ENCODE data around the gene MYD88. TPM values are rescaled to one million over a fixed set of nuclear protein-coding genes. Genes with fewer than 3 reads are reported as not detected.

The MYD88 gene
- total RNA-seq, 1 donor from 2014 or later, result 74.7 TPM

DNA sequence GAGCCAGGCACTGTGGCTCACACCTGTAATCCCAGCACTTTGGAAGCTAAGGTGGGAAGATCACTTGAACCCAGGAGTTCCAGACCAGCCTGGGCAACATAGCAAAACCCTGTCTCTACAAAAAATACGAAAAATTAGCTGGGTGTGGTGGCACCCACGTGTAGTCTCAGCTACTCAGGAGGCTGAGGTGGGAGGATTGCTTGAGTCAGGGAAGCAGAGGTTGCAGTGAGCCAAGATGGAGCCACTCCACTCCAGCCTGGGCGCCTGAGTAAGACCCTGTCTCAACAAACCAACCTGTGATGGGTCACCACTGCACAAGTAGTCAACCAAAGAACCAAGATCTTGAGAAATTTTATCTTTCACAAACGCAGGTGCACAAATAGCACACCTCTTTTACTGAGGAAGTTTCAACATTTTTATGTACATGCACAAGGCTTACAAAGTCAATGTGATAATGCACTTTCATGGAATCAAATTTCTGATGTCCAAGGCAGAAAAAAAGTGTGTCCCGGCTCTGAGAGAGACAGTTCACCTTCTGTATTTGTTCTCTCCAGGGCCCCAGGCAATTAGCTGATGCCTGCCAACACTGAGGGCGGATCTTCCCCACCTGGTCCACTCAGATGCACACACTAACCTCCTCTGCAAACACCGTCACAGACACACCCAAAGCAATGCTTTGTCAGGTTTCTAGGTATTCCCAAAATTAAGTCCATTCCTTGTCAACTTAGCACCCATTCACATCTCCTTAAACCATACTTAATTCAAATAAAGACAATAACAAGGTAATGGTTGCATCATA is 13.9 kb upstream of the MYD88 start:
- intact Hi-C loops (cut with micrococcal nuclease), result no loop called here

DNA sequence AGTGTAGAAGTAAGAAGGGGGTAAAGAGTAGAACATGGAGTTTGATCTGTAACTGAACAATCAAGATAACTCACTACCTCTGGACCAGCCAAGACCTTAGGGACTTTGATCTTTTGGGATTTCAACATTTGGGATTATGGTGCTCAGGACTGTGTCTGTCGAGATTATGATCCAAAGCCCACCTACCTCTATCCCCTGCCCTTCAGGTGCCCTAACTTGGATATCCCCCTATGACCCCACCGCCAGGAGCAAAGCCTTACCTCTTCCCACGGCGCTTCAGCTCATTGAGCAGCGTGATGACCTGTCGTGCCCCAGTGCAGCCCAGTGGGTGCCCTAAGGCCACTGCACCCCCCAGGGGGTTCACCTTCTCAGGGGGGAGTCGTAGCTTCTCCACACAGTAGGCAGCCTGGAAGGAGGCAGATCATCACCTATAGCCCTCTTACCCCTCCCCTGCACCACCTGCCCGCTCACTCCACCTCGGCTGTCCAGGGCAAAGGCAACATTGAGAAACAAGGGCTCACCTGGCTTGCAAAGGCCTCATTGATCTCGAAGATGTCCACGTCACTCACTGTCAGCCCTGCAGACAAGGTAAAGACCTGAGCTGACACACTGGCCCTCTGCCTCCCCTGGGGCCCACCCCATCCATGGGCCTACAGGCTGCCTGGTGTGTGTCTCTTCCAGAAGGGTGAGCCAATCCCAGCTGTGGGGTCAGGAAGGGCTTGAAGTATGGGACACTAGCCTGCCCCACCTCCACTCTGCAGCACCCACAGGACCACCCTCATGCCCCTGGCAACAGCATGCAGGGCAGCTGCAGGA is 12.9 kb upstream of the MYD88 start:
- intact Hi-C loops (cut with micrococcal nuclease), result no loop called here

DNA sequence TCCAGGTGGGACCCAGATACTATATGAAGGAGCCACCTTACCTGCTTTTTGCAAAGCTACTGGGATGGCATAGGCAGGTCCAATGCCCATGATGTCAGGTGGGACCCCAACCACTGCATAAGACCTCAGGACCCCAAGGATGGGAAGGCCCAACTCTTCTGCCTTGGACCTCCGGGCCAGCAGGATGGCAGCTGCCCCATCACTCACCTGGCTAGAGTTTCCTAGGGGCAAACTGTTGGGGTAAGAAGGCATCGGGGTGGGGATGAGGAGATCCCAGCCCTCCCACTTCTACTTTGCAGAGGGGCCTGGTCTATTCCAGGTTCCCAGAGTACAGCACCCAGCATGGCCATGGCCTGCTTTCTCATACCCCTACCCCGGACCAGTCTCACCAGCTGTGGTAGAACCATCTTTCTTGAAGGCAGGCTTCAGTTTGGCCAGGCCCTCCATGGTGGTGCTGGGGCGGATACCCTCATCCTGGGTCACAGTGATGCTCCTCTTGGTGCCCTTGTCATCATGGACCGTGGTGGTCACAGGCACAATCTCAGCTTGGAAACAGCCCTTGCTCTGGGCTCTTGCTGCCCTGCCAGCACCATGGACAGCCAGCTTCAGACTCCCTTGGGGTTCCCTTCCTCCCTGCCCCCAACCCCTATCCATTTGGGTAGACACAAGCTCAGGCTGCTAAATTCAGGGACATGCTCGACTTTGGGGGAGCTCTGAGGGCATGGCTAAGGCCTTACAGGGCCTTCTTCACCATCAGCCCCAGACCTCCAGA is 12.2 kb upstream of the MYD88 start:
- intact Hi-C loops (cut with micrococcal nuclease), result no loop called here

DNA sequence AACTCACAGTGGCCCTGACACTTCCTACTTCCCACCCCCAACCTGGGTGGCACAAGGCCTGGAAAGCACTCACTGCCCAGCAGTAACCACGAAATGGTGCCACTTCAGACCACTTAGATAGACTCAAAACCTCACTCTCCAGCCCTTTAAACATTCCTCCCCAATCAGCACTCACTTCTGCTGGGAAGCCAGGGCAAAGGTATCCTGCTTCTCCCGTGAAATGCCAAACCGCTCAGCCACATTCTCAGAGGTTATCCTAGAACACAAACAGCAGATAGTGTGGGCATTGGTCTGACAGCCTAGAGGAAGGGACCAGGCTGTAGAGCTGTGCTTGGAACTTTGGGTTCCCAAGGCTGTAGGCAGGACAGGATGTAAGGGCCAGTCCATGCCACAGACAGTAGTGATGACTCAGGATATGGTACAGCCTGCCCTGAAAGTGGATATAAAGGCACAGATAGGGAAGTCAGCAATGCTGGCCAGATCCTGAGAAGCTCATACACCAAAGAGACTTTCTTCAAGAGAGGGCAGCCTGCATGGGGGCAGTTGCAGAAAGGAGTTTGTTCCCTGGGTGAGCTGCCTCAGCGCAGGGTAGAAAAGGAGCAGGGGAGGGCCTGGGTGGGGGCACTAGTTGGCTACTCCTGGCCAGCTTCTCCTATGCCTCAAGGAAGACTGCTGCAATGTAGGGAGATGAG is 10.7 kb upstream of the MYD88 start:
- intact Hi-C loops (cut with micrococcal nuclease), result no loop called here

DNA sequence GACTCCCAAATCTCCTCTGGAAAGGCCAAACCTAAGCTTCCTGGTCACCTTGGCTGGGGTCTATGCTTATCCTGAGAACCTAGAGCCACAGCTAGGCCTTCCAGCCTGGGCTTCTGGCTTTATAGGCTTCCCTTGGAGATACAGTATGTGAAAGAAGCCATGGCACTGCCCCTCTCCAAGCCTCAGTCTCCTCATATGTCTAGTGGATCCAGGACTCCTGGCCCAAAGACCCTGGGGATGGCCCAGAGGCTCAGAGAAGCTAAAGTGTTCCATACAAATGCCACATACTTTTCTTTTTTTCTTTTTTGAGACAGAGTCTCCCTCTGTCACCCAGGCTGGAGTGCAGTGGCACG is 10.2 kb upstream of the MYD88 start:
- intact Hi-C loops (cut with micrococcal nuclease), result no loop called here

DNA sequence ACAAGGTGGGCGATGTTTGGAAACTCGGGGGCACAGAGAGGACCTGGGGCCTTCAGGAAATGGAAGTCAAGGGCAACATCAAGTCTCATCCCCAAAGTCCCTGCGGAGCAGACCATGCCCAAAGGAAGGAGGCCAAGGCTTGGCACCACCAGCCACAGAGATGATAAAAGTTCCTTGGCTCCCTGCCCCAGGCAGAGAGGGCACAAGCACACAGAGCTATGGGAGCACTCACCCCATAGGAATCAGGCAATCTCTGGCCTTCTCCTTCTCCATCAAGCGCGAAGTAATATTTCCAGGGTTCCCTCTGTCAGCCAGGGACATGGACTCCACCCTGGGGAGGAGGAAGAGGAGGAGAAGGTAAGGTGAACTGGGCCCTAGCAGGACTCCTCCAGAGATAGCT is 9.4 kb upstream of the MYD88 start:
- intact Hi-C loops (cut with micrococcal nuclease), result no loop called here

DNA sequence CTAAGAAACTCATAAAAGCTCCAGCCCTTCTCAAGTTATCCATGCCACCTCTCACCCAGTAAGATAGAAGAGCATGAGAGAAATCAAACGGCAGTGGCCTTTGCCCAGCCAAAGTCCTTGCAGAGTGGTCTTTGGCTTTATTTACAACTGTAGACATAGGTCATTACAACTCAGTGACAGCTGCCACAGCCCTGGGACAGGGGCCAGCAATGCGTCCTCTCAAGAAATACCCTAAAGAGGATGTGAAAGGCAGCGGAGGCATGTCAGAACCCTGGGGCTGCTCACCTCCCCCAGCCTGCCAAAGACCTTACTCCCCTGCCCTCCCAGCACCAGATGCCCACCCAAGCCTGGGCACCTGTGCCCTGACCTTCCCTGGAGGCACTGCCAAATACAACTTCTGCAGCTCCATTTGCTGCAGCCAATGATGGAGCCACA is 7.8 kb upstream of the MYD88 start:
- intact Hi-C loops (cut with micrococcal nuclease), result no loop called here

DNA sequence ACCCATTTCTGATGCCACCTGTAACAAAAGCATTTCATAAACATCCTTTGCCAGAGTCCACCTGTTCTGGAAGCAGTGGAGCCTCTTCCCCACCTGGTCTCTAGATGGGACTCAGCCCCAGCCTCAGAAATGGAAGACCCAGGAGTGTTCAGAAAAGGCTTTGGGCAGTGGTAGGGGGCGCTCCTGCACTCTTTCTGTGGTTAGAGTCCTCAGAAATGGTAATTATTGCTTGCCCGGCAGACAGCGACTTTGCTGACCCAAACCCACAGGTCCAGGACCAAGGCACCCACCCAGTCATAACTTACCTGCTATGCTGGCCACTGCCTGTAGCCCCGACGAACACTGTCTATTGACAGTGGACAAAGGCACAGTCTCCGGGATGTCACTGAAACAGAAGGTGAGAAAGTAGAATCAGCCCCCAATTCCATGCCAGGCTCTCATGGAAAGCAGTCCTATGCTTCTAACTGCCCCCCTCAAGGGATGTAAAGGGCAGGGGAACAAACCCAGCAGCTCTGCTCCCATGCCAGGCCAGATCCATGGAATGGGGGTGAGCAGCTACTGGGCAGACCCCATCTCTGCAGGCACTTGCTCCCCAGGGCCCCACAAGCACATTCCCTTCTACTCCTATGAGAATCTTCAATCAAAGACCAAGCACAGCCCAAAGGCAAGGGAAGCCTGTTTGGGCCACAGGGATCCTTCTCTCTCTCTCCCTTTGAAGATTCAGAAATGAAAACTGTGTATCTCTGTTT is 6.7 kb upstream of the MYD88 start:
- intact Hi-C loops (cut with micrococcal nuclease), result no loop called here

DNA sequence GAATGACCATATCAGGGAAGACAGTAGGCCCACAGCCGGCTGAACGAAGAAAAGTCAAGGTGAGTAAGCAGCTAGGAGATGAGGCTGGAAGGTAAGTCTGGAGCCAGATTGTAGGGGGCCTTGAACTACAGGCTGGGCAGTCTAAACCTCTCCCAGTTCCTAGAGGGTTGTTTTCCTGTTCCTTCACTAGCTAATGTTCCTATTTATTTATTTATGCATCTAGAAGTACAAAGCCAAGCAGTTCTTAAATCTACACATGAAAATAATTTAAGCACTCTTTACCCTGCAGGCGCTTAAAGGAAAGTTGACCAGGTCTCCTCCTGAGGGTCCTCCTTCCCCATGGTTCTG is 5.3 kb upstream of the MYD88 start:
- intact Hi-C loops (cut with micrococcal nuclease), result no loop called here

DNA sequence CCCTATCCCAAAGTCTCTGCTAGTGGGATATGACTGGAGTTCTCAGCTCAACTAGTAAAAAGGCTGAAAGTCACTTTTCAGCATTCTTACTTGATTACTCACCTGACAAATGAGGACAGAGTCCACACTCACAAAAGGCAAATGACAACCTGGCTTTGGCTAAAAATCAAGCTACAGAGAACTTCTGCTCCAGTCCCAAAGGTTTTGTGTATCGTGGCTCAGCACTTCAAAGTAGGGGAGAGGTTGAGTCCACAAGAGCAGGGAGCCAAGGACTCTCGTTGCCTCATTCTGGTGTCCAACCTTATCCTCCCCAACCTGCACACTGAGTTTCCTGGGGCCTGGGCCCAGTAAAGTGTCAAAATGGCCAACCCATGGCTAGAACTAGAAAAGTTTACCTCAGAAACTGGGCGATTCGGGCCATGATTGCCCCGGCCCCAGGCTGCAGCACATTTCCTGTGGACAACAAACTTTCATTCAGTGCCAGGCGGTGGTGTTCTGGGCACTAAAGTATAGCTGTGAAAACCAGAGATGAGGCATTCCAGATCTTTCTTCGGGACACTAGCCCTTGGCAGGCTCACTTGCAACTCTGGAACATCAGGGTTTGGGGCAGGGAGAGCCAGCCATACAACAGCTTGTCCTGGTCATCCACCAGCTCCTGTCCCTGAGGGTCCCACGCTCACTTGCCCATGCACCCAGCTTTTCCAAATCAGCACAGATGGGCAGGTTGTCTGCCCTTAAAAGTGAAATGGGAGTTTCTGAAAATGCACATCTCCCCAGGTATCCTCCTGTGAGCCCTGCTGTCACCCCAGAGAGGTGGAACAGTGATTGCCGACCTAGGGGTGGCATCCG is 4.7 kb upstream of the MYD88 start:
- intact Hi-C loops (cut with micrococcal nuclease), result no loop called here

DNA sequence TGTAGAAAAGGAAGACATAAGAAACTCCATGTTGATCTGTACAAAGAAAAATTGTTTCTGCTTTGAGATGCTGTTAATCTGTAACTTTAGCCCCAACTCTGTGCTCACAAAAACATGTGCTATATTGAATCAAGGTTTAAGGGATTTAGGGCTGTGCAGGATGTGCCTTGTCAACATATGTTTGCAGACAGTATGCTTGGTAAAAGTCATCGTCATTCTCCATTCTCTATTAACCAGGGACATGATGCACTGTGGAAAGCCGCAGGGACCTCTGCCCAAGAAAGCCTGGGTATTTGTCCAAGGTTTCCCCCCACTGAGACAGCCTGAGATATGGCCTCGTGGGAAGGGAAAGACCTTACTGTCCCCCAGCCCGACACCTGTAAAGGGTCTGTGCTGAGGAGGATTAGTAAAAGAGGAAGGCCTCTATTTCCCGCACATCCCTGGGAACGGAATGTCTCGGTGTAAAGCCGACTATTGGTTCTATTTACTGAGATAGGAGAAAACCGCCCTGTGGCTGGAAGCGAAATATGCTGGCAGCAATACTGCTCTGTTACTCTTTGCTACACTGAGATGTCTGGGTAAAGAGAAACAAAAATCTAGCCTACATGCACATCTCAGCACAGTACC is 3.8 kb upstream of the MYD88 start:
- intact Hi-C loops (cut with micrococcal nuclease), result loop anchor here (1.0 to 5.0 kb wide), 4 partner anchors 123 to 1273 kb away; partner anchors contain the start of genes RPSA, SCN11A and WDR48

DNA sequence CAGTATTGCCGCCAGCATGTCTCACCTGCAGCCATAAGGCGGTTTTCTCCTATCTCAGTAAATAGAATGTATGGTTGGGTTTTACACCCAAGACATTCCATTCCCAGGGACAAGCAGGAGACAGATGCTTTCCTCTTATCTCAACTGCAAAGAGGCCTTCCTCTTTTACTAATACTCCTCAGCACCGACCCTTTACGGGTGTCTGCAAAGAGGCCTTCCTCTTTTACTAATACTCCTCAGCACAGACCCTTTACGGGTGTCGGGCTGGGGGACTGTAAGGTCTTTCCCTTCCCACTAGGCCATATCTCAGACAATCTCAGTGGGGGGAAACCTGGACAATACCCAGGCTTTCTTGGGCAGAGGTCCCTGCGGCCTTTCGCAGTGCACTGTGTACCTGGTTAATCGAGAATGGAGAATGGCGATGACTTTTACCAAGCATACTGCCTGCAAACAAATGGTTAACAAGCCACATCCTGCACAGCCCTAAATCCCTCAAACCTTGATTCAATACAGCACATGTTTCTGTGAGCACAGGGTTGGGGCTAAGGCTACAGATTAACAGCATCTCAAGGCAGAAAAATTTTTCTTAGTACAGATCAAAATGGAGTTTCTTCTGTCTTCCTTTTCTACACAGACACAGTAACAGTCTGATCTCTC is 2.7 kb upstream of the MYD88 start:
- intact Hi-C loops (cut with micrococcal nuclease), result loop anchor here (1.0 to 5.0 kb wide), 6 partner anchors 122 to 1272 kb away; partner anchors contain the start of genes EPM2AIP1, GORASP1, MLH1 and RPSA

DNA sequence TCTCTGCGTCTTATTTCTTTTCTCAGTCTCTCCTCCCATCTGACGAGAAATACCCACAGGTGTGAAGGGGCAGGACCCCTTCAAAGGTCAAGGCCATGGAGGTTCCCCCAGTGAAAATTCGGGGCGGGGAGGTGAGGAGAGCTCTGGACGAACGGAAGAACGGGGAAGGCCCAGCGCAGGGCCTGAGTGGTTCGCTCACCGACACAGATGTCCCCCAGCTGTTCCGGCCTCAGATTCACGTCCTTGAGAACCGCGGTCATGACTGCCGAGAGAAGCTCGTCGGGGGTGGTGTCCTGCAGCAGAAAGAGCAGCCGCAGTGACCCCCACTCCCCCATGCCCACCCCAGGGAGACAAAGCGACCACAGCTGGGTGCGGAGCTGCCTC is 2.1 kb upstream of the MYD88 start:
- intact Hi-C loops (cut with micrococcal nuclease), result loop anchor here (2.0 to 5.0 kb wide), 5 partner anchors 121 to 1271 kb away; partner anchors contain the start of genes EPM2AIP1, GORASP1, MLH1 and RPSA

DNA sequence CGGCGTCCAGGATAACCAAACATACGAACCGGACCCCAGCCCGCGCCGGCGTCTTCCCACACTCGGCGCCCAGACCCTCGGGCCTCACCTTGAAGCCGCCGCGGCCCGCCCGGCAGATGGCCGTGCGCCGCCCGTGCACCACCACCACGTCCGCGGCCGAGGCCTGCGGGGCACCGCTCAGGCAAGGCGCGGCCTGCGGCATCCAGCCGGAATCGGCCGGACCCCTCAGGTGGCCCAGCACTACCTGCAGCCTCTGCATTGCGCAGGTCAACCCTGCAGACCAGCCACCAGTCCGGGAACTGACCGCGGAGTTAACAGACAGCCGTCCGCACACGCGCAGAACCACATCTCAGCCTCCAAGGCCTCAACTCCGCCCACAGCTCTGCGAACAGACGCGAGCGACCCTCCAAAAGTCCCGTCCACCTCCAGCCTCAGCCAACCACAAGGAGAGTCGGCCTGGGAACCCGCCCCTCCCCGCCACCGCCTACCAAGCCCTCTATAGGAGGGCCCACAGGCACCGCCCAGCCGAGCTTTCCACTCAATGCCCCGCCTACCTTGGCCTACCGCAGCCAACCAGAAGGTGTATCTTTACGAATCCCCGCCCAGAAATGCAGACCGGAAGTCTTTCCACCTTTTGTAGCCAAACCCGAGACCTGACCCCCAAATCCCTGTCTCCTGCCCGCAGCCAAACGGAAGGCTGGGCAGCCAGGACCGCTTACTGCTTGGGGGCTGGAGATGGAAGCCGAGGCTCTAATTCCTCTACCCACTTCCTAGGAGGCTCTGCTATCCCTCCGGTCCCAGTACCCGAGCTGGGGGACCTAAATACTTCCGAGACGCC is 1.5 kb upstream of the MYD88 start, which contains the start of gene ACAA1:
TSS of gene ACAA1 (minus strand) at position 351 of the 838 bp plus-strand sequence. CDS start at position 259, 92 bp downstream.
- intact Hi-C loops (cut with micrococcal nuclease), result loop anchor here (1.0 to 5.0 kb wide), 12 partner anchors 19 to 1270 kb away; partner anchors contain the start of genes ACVR2B, DLEC1, EPM2AIP1 and EXOG

DNA sequence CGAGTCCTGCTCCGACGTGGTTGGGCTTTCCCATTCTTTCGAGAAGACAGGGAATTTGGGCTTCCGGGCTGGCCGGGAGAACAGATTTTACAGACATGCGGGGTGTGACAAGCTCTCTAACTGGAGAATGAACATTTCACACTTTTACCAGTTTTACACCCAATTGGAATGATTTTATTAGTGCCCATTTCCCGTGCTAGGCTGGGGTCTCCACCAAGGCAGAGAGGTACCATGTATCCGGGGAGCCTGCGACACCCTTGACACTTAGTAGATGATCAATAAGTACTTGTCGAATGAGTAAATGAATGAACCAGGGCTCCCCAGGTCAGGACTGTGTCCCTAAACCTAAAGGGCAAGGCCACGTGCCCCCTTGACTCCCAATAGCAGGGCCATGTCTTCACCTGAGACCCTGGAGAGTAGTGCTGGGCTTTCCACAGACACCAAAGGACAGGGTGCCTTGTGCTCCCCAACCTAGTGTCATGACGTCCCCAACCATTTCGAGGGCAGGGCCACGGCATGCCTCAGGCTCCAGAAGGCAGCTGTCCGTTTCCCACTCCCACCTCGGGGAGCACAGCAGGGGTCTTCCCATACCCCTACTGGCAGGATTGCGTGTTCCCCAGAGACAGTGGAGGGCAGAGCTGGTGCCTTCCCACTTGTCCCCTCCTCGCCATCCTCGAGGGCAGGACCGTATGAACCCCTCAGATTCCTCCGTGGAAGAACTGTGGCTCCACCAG is 679 bp upstream of the MYD88 start:
- intact Hi-C loops (cut with micrococcal nuclease), result loop anchor here (1.0 to 5.0 kb wide), 14 partner anchors 19 to 1270 kb away; partner anchors contain the start of genes ACVR2B, DLEC1, EPM2AIP1 and EXOG

DNA sequence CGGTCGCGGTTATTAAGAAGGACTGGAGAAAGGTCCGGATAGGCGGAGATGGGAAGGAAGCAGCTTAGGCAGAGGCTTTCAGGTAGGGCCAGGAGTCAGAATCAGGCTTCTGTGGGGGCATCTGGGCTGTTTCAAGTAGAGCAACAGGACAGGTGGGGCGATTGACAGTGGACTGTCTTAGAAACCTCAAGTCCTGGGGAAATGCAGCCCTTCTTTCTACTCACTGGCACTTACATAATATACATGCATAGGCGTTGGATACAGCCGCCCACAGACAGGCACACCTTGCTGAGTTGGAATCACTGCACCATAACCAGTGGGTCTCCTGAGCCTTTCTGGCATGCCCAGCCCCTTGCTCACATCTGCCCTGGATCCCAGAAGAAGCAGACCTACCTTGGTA is 730 bp downstream of the MYD88 start:
- intact Hi-C loops (cut with micrococcal nuclease), result loop anchor here (1.0 to 5.0 kb wide), 5 partner anchors 11 to 1268 kb away; partner anchors contain the start of genes RPSA, SCN11A and WDR48

Measured in T-helper 1 cell treated with Interleukin-12 subunit alpha and Interleukin-12 subunit beta and Interleukin-4 antibody, amounts not matched to agents 30 ng/mL and 1 ng/mL, for 36 hours (primary cell).